Measurements from ENCODE around the gene MRPS14.

MRPS14 gene

GRCh38 chr1:175040324-175040879 lies 17.2 kb upstream of the MRPS14 start:
- H3K4me3 ChIP-seq (ENCODE audit: low read depth, low read length): no peak overlapping the region
- no peak for TF ChIP-seq CTCF (IDR thresholded peaks at IDR 0.05; ENCODE audit: low read depth, low read length)

GRCh38 chr1:175037416-175037815 lies 14.2 kb upstream of the MRPS14 start:
- no peak overlapping the region for H3K4me3 ChIP-seq (ENCODE audit: low read depth, low read length)
- TF ChIP-seq CTCF (IDR thresholded peaks at IDR 0.05; ENCODE audit: low read depth, low read length): no peak

GRCh38 chr1:175036476-175036875 lies 13.3 kb upstream of the MRPS14 start:
- no peak for TF ChIP-seq CTCF (IDR thresholded peaks at IDR 0.05; ENCODE audit: low read depth, low read length)
- no peak overlapping the region for H3K4me3 ChIP-seq (ENCODE audit: low read depth, low read length)

- TF ChIP-seq CTCF (IDR thresholded peaks at IDR 0.05; ENCODE audit: low read depth, low read length): no peak
- no peak overlapping the region for H3K4me3 ChIP-seq (ENCODE audit: low read depth, low read length)
Measured at GRCh38 chr1:175035865-175036264, 12.6 kb upstream of the MRPS14 start.

- H3K4me3 ChIP-seq (ENCODE audit: low read depth, low read length): no peak overlapping the region
- TF ChIP-seq CTCF (IDR thresholded peaks at IDR 0.05; ENCODE audit: low read depth, low read length): no peak
Measured at GRCh38 chr1:175034775-175035174, 11.6 kb upstream of the MRPS14 start.

- TF ChIP-seq CTCF (IDR thresholded peaks at IDR 0.05; ENCODE audit: low read depth, low read length): no peak
- H3K4me3 ChIP-seq (ENCODE audit: low read depth, low read length): no peak overlapping the region
Measured at GRCh38 chr1:175033953-175034352, 10.7 kb upstream of the MRPS14 start.

GRCh38 chr1:175024773-175025172 lies 1.5 kb upstream of the MRPS14 start:
- H3K4me3 ChIP-seq (ENCODE audit: low read depth, low read length): no peak overlapping the region
- no peak for TF ChIP-seq CTCF (IDR thresholded peaks at IDR 0.05; ENCODE audit: low read depth, low read length)

- H3K4me3 ChIP-seq (ENCODE audit: low read depth, low read length): peak overlapping the region; percentile 72
Measured at GRCh38 chr1:175023922-175024242, 657 bp upstream of the MRPS14 start.

Data from WI38 (cell line).